ENCODE measurements around the gene BBS4. TPM values are rescaled to one million over a fixed set of nuclear protein-coding genes. Genes with fewer than 3 reads are reported as not detected.
"Not testable (repeated sequence)": the region's sequence is repeated elsewhere in the genome, so short reads cannot be mapped to it uniquely, and the experiment has no call there.

Gene BBS4
- 9.1 TPM for polyA plus RNA-seq (2012; ENCODE audit: insufficient read depth, insufficient read length, low read depth)

GRCh38 chr15:72685925-72686794 lies at the start of gene BBS4, which contains the start of gene HIGD2B:
TSS of gene BBS4 (plus strand) at chr15:72686207. CDS start at chr15:72686228, 21 bp downstream.
TSS of gene HIGD2B (minus strand) at chr15:72686182. CDS start at chr15:72676374, 9,808 bp downstream.
- no peaks in the 10 kb centered on the region for H3K27me3 ChIP-seq
- peak; percentile 89 for DNase-seq
- no peaks in the 10 kb centered on the region for H3K9me3 ChIP-seq
- H3K4me1 ChIP-seq: no peaks in the 10 kb centered on the region
- H3K36me3 ChIP-seq: no peaks in the 10 kb centered on the region
- no peak for TF ChIP-seq CTCF (IDR thresholded peaks at IDR 0.05; ENCODE audit: low read depth, low read length)
- H3K4me3 ChIP-seq (ENCODE audit: low read depth, low read length): peak within 1 kb of the TSS; percentile 86

GRCh38 chr15:72636519-72637282 lies 49.3 kb upstream of the BBS4 start:
- DNase-seq: peak; percentile 75
- not testable (repeated sequence) for H3K9me3 ChIP-seq, H3K4me1 ChIP-seq, H3K36me3 ChIP-seq, H3K27me3 ChIP-seq
- peak overlapping the region; percentile 41 for H3K4me3 ChIP-seq (ENCODE audit: low read depth, low read length)

GRCh38 chr15:72639759-72640483 lies 46.1 kb upstream of the BBS4 start:
- not testable (repeated sequence) for DNase-seq; H3K27me3 ChIP-seq; H3K4me1 ChIP-seq; H3K4me3 ChIP-seq (ENCODE audit: low read depth, low read length); H3K9me3 ChIP-seq; H3K36me3 ChIP-seq

- not testable (repeated sequence) for H3K4me3 ChIP-seq (ENCODE audit: low read depth, low read length); H3K4me1 ChIP-seq; H3K36me3 ChIP-seq; H3K27me3 ChIP-seq; H3K9me3 ChIP-seq; DNase-seq
Observed at GRCh38 chr15:72642271-72642670, 43.7 kb upstream of the BBS4 start.

GRCh38 chr15:72648631-72649253 lies 37.3 kb upstream of the BBS4 start:
- not testable (repeated sequence) for H3K9me3 ChIP-seq; H3K27me3 ChIP-seq; DNase-seq; H3K36me3 ChIP-seq; H3K4me1 ChIP-seq; H3K4me3 ChIP-seq (ENCODE audit: low read depth, low read length)

GRCh38 chr15:72654397-72654796 lies 31.6 kb upstream of the BBS4 start, which contains the start of gene GOLGA6B:
TSS of gene GOLGA6B (plus strand) at chr15:72654697. CDS start at chr15:72654738, 41 bp downstream.
- not testable (repeated sequence) for H3K27me3 ChIP-seq; H3K36me3 ChIP-seq; H3K9me3 ChIP-seq; H3K4me3 ChIP-seq (ENCODE audit: low read depth, low read length); H3K4me1 ChIP-seq; DNase-seq

- not testable (repeated sequence) for H3K4me3 ChIP-seq (ENCODE audit: low read depth, low read length)
Observed at GRCh38 chr15:72656014-72656413, 30.0 kb upstream of the BBS4 start.

GRCh38 chr15:72661081-72661480 lies 24.9 kb upstream of the BBS4 start:
- DNase-seq; H3K27me3 ChIP-seq; H3K9me3 ChIP-seq; H3K36me3 ChIP-seq; H3K4me3 ChIP-seq (ENCODE audit: low read depth, low read length); H3K4me1 ChIP-seq: not testable (repeated sequence)

More at GRCh38 chr15:72656014-72656413, 30.0 kb upstream of the BBS4 start:
- H3K36me3 ChIP-seq, H3K27me3 ChIP-seq, H3K4me1 ChIP-seq, H3K9me3 ChIP-seq, DNase-seq: not testable (repeated sequence)

- not testable (repeated sequence) for DNase-seq; H3K4me3 ChIP-seq (ENCODE audit: low read depth, low read length); H3K9me3 ChIP-seq; H3K36me3 ChIP-seq; H3K4me1 ChIP-seq; H3K27me3 ChIP-seq
Observed at GRCh38 chr15:72663931-72664330, 22.1 kb upstream of the BBS4 start.

- H3K9me3 ChIP-seq; DNase-seq; H3K4me1 ChIP-seq; H3K4me3 ChIP-seq (ENCODE audit: low read depth, low read length); H3K36me3 ChIP-seq; H3K27me3 ChIP-seq: not testable (repeated sequence)
Observed at GRCh38 chr15:72665706-72666105, 20.3 kb upstream of the BBS4 start.

- not testable (repeated sequence) for H3K36me3 ChIP-seq; H3K9me3 ChIP-seq; H3K4me3 ChIP-seq (ENCODE audit: low read depth, low read length); DNase-seq; H3K4me1 ChIP-seq
- peaks cover 32% of the 10 kb centered on the region for H3K27me3 ChIP-seq
Observed at GRCh38 chr15:72669803-72670202, 16.2 kb upstream of the BBS4 start.

Data from BE2C (cell line).